Nasal cavity respiratory epithelium epithelial cell of viscerocranial mucosa (primary cell): ENCODE measurements around the gene FZD8. TPM values are rescaled to one million over a fixed set of nuclear protein-coding genes. Genes with fewer than 3 reads are reported as not detected.

Source experiments
- total RNA-seq: library from RNA; depleted of rRNA; stranded (reverse); fragments of >200 nt; gene quantifications from 2 replicates; pipeline ENCODE4 v1.2.3, GENCODE V29; 2014

FZD8 gene, protein sequence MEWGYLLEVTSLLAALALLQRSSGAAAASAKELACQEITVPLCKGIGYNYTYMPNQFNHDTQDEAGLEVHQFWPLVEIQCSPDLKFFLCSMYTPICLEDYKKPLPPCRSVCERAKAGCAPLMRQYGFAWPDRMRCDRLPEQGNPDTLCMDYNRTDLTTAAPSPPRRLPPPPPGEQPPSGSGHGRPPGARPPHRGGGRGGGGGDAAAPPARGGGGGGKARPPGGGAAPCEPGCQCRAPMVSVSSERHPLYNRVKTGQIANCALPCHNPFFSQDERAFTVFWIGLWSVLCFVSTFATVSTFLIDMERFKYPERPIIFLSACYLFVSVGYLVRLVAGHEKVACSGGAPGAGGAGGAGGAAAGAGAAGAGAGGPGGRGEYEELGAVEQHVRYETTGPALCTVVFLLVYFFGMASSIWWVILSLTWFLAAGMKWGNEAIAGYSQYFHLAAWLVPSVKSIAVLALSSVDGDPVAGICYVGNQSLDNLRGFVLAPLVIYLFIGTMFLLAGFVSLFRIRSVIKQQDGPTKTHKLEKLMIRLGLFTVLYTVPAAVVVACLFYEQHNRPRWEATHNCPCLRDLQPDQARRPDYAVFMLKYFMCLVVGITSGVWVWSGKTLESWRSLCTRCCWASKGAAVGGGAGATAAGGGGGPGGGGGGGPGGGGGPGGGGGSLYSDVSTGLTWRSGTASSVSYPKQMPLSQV
- 4.2 and 8.2 TPM in 2 replicates for total RNA-seq

DNA sequence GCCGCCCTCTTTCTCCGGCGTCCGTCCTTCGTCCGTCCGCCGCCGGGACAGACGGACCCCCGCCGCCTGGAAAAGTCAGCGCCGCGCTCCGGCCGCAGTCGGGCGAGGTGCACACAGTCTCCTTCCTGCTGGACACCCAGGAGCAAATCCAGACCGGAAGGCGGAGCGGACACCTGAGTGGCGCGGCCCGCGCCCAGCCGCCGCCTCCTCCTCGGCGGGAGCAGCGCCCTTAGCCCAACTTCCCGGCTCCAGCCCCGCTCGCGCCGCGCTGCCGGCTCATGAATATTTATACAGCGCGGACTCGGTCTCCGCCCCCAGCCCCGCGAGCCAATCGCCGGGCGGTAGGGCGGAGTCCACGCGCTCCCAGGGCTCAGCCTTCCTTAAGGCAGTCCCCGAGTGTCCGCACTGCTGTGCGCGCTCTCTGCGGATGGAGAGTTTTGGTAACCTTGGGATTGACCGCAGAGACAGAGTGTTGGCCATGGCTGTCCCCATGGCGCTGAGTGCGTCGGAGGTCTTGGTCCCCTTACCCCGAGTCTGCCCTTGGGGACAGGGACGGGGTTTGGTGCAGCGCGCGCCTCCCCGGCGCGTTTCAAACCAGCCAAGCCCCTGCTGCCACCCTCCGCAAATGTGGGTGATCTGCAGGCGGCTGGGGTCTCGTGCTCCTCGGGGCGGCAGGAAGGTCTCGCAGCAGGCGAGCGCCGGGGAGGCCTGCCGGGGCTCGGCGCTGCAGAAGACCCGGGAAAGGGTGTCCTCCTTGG lies at the start of gene FZD8:
FZD8 (minus strand) TSS at position 262 of the 758 bp plus-strand sequence. CDS start 867 bp downstream, outside the sequence.

DNA sequence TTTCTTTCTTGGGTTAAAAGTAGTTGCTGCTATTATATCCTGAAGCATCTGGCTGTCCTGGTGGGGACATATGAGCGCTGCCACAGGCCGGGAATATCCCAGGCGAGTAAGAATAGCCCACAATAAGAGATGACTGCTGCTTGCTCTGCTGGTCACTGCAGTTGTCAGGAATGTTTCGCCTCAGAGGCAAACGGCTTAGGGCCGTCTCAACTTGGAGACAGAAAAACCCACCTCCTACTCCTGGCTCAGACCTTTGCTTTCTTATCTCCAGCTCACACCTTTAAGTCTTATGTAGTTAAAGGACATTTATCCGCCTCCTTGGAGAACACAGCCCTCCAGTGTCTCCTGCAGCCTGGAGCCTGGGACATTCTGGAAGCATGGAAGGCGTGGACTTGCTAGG lies 36.9 kb downstream of the FZD8 start, which contains the start of gene GJD4:
GJD4 (plus strand) TSS at position 151 of the 400 bp plus-strand sequence; CDS start at position 378, 227 bp downstream.

Other genes with a start within 250 kb of the FZD8 start
- gene GJD4, start 37.0 kb downstream of the FZD8 start, total RNA-seq: 0.07 TPM in 1 of 2 replicates, not detected in the other